NCI-H187 treated with DMSO at 0.1 percent for 48 hours (cell line): ENCODE data around the gene ZSWIM4.

ENCODE experiments used
- DNase-seq: peaks from one replicate; lab custom pipeline; 2025; lab: John Stamatoyannopoulos, UW

Gene ZSWIM4

GRCh38 chr19:13875824-13876223 lies 80.6 kb downstream of the ZSWIM4 start:
- no peak for DNase-seq

- no peak for DNase-seq
Measured at GRCh38 chr19:13876834-13877233, 81.6 kb downstream of the ZSWIM4 start, which contains the start of gene NANOS3. Gene NANOS3 (plus strand): TSS chr19:13877134. CDS start chr19:13877249, 115 bp downstream.

GRCh38 chr19:13877303-13877702 lies 82.1 kb downstream of the ZSWIM4 start:
- no peak for DNase-seq

GRCh38 chr19:13880059-13881043 lies 85.1 kb downstream of the ZSWIM4 start:
- DNase-seq, result peak; percentile 17

GRCh38 chr19:13881251-13881691 lies 86.0 kb downstream of the ZSWIM4 start:
- DNase-seq, result no peak
